Tibial nerve (tissue), 3 donors: ENCODE results near the gene SDK2.

ENCODE experiments used
- CTCF ChIP-seq, 5 experiments: fragments of 200-600 bp in 3 of 5; fragments of 450-650 bp in 2 of 5; sonication (generic) in 3 of 5; IDR thresholded peaks; one replicate each; pipeline ENCODE4 v1.5.1; 2016 to 2019; ENCODE audit warnings: antibody characterized with exemption in 5 of 5, mild to moderate bottlenecking in 3 of 5, moderate library complexity in 2 of 5
- POLR2A ChIP-seq, 2 donors: fragments of 450-650 bp; IDR thresholded peaks; one replicate each; pipeline ENCODE4 v1.6.1; 2017; ENCODE audit warnings: antibody characterized with exemption in 2 of 2, mild to moderate bottlenecking in 2 of 2, moderate library complexity in 2 of 2

- no peak for TF ChIP-seq POLR2A (IDR thresholded peaks at IDR 0.05)
- TF ChIP-seq CTCF (IDR thresholded peaks at IDR 0.05), result no peak
These were observed 47.1 kb upstream of the SDK2 start for GRCh38 chr17:73691321-73691766.
